Measurements from ENCODE around the gene EPC1.
"Not testable (repeated sequence)": the region's sequence is repeated elsewhere in the genome, so short reads cannot be mapped to it uniquely, and the experiment has no call there.

EPC1 gene

DNA sequence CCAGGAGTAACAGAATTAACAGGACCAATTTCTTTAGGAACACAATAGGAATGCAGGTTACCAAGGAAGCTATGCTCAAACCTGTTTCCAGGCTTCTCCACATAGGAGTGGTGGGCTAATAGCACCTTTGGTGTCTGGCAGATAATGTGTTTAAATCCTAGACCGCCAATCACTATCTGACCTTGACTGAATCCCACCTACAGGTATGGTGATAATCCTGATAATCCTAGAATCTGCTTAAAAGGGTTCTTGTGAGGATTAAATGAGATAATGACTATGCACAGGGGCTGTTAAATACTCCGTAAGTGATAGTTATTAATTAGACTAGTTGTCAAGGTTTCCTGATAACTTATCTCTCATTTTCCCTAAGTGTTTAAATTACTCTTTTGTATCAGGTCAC lies 81.2 kb downstream of the EPC1 start:
- TF ChIP-seq, protein P1, sequence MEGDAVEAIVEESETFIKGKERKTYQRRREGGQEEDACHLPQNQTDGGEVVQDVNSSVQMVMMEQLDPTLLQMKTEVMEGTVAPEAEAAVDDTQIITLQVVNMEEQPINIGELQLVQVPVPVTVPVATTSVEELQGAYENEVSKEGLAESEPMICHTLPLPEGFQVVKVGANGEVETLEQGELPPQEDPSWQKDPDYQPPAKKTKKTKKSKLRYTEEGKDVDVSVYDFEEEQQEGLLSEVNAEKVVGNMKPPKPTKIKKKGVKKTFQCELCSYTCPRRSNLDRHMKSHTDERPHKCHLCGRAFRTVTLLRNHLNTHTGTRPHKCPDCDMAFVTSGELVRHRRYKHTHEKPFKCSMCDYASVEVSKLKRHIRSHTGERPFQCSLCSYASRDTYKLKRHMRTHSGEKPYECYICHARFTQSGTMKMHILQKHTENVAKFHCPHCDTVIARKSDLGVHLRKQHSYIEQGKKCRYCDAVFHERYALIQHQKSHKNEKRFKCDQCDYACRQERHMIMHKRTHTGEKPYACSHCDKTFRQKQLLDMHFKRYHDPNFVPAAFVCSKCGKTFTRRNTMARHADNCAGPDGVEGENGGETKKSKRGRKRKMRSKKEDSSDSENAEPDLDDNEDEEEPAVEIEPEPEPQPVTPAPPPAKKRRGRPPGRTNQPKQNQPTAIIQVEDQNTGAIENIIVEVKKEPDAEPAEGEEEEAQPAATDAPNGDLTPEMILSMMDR (conservative IDR thresholded peaks at IDR 0.05; ENCODE audit: low read depth, low read length) = no peak
- DNase-seq (ENCODE audit: low read depth) = no peak
- no peak overlapping the region for H3K4me3 ChIP-seq (ENCODE audit: low read depth, low read length)

GRCh38 chr10:32263300-32263699 lies 83.7 kb downstream of the EPC1 start:
- no peak for DNase-seq (ENCODE audit: low read depth)
- no peak overlapping the region for H3K4me3 ChIP-seq (ENCODE audit: low read depth, low read length)
- TF ChIP-seq, protein P1 (conservative IDR thresholded peaks at IDR 0.05; ENCODE audit: low read depth, low read length) = no peak

- DNase-seq (ENCODE audit: low read depth) = no peak
- TF ChIP-seq, protein P1 (conservative IDR thresholded peaks at IDR 0.05; ENCODE audit: low read depth, low read length) = no peak
- H3K4me3 ChIP-seq (ENCODE audit: low read depth, low read length) = no peak overlapping the region
Measured at GRCh38 chr10:32259551-32259950, 87.4 kb downstream of the EPC1 start.

GRCh38 chr10:32256613-32257437 lies 90.1 kb downstream of the EPC1 start:
- TF ChIP-seq, protein P1 (conservative IDR thresholded peaks at IDR 0.05; ENCODE audit: low read depth, low read length) = peak; percentile 98
- H3K4me3 ChIP-seq (ENCODE audit: low read depth, low read length) = no peak overlapping the region
- DNase-seq (ENCODE audit: low read depth) = peak; percentile 65

- H3K4me3 ChIP-seq (ENCODE audit: low read depth, low read length) = no peak overlapping the region
- TF ChIP-seq, protein P1 (conservative IDR thresholded peaks at IDR 0.05; ENCODE audit: low read depth, low read length) = no peak
- DNase-seq (ENCODE audit: low read depth) = no peak
Measured at GRCh38 chr10:32253821-32254220, 93.1 kb downstream of the EPC1 start.

DNA sequence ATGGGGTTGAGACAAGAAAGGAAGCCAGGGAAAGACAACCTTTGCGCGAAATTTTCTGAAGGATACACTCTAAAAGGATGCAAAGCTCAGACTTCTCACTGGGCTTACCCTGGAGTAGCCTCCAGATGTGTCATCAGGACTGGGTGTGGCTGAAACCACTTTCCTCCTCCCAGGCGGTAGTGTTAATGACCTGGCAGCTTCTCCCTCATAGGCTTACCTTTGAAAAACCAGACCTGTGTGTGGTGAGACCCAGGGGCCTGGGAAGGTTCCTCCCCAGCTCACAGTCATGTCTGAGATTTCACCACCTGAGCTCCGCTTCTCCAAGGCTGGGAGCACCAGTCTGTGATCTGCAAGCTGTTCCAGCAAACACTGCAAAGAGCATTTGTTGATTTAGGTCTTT lies 93.7 kb downstream of the EPC1 start:
- DNase-seq (ENCODE audit: low read depth) = no peak
- TF ChIP-seq, protein P1 (conservative IDR thresholded peaks at IDR 0.05; ENCODE audit: low read depth, low read length) = no peak
- no peak overlapping the region for H3K4me3 ChIP-seq (ENCODE audit: low read depth, low read length)

DNA sequence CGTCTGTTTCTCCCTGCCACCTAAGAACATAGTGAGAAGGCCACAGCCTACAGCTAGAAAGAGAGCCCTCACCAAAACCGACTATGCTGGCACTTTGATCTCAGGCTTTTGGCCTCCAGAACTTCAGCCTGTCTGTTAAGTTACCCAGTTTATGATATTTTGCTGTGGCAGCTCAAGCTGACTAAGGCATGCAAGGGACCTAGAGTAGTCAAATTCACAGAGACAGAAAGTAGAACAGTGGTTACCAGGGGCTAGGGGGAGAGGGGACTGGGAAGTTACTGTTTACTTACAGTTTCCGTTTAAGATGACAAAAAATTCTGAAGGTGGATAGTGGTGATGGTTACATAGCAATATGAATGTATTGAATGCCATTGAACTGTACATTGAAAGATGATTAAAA lies 96.5 kb downstream of the EPC1 start:
- H3K4me3 ChIP-seq (ENCODE audit: low read depth, low read length); DNase-seq (ENCODE audit: low read depth): not testable (repeated sequence)
